H1 (cell line): ENCODE results near the gene NOS1AP. TPM values are rescaled to one million over a fixed set of nuclear protein-coding genes. Genes with fewer than 3 reads are reported as not detected.

Source experiments
- CHD2 ChIP-seq: IDR thresholded peaks from 2 replicates; pipeline ENCODE4 v1.6.1; 2012; ENCODE audit warnings: low read length, improper control_type of control experiment
- EGR1 ChIP-seq: IDR thresholded peaks from 2 replicates; pipeline ENCODE4 v1.6.1; 2011; ENCODE audit warnings: low read depth, low read length, borderline replicate concordance
- GTF2F1 ChIP-seq: IDR thresholded peaks from 2 replicates; pipeline ENCODE4 v1.6.1; 2012; ENCODE audit warnings: low read depth, low read length, improper control_type of control experiment, borderline replicate concordance
- JUND ChIP-seq: IDR thresholded peaks from 2 replicates; pipeline ENCODE4 v1.6.1; 2011; ENCODE audit warnings: mild to moderate bottlenecking, improper control_type of control experiment, low read length
- KDM5A ChIP-seq: fragments of 200-600 bp; IDR thresholded peaks from 2 replicates; pipeline ENCODE4 v1.7.1; 2012; ENCODE audit warnings: mild to moderate bottlenecking, low read length, inconsistent platforms, mixed read lengths
- PHF8 ChIP-seq: fragments of 200-600 bp; sonication (generic); conservative IDR thresholded peaks from 2 replicates; pipeline ENCODE4 v1.7.1; 2012; ENCODE audit warnings: low read depth, mild to moderate bottlenecking, inconsistent platforms, low read length, moderate library complexity
- SIRT6 ChIP-seq: IDR thresholded peaks from one replicate; pipeline ENCODE4 v1.7.1; 2012; ENCODE audit warnings: low read length, inconsistent platforms
- polyA plus RNA-seq, 7 experiments: library from polyadenylated mRNA; depleted of rRNA in 3 of 7; stranded (reverse) in 5 of 7; unstranded in 2 of 7; fragments of >200 nt in 5 of 7; fragments of 200-250 nt in 2 of 7; gene quantifications; 1 replicate in 5 of 7; 2 replicates in 1 of 7; 4 replicates in 1 of 7; pipeline versions ENCODE4 v1.2.1 to v1.2.3, GENCODE V29; 2011 to 2013; ENCODE audit warnings: missing spikeins in 2 of 7, mixed read lengths in 2 of 7
- total RNA-seq: library from RNA; stranded (reverse); fragmentation: NEBNext Ultra II Directional; extraction: Animal tissue kit (Norgen Biotek cat#: 25700); gene quantifications from 2 replicates; pipeline ENCODE4 v1.2.1, GENCODE V29; 2021
- TF ChIP-seq, protein P1 (sequence below), 3 experiments: IDR thresholded peaks; 1 replicate in 2 of 3; 2 replicates in 1 of 3; pipeline versions ENCODE4 v1.5.1 to v1.6.1; 2011; ENCODE audit warnings: low read length in 3 of 3, mild to moderate bottlenecking in 3 of 3, inconsistent platforms in 2 of 3, low read depth in 1 of 3, moderate library complexity in 1 of 3; ENCODE audit not compliant: insufficient read depth in 1 of 3; ENCODE audit errors: control extremely low read depth in 1 of 3
- TF ChIP-seq, protein P2 (sequence below): IDR thresholded peaks from 2 replicates; pipeline ENCODE4 v1.6.1; 2012; ENCODE audit warnings: inconsistent platforms

NOS1AP gene
- total and polyA plus RNA-seq, 2 of the 8 experiments (the other 6 are each of a cell fraction or from before 2014, with no cell fraction given) = 2.4 to 12.1 TPM

DNA sequence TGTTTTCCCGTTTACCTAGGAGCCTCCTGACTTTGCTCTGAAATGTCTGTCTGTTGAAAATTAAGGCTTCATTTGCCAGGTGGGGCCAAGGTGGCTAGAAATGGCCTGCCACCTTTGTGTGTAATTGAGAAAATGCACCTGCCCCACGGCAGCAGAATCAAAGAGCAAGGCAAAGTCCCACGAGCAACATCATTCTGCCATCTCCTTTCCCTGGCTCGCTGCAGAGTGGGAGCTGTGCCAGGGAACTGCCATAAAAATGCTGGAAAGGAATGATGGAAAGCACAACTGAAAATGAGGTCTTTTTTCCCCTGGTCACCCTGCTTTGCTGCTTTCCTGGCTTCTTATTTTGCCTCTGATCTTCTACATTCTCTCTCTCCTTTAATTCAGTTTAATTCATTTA, 40.3 kb upstream of the NOS1AP start (continued):
- TF ChIP-seq, protein P1, sequence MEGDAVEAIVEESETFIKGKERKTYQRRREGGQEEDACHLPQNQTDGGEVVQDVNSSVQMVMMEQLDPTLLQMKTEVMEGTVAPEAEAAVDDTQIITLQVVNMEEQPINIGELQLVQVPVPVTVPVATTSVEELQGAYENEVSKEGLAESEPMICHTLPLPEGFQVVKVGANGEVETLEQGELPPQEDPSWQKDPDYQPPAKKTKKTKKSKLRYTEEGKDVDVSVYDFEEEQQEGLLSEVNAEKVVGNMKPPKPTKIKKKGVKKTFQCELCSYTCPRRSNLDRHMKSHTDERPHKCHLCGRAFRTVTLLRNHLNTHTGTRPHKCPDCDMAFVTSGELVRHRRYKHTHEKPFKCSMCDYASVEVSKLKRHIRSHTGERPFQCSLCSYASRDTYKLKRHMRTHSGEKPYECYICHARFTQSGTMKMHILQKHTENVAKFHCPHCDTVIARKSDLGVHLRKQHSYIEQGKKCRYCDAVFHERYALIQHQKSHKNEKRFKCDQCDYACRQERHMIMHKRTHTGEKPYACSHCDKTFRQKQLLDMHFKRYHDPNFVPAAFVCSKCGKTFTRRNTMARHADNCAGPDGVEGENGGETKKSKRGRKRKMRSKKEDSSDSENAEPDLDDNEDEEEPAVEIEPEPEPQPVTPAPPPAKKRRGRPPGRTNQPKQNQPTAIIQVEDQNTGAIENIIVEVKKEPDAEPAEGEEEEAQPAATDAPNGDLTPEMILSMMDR (IDR thresholded peaks at IDR 0.05; ENCODE audit: control extremely low read depth in 1 of 3, insufficient read depth in 1 of 3, low read depth in 1 of 3, low read length in 3 of 3) = no peak
- TF ChIP-seq SIRT6 (no peak), CHD2 (no peak), EGR1 (no peak), JUND (no peak), KDM5A (no peak), PHF8 (no peak), GTF2F1 (no peak)
- TF ChIP-seq, protein P2, sequence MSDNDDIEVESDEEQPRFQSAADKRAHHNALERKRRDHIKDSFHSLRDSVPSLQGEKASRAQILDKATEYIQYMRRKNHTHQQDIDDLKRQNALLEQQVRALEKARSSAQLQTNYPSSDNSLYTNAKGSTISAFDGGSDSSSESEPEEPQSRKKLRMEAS = no peak
